GM12874 (cell line): Measurements from ENCODE around the gene KCTD2.

Experiments
- CTCF ChIP-seq: IDR thresholded peaks from 2 replicates; pipeline ENCODE4 v1.5.1; 2011; ENCODE audit warnings: low read depth, mild to moderate bottlenecking, control low read depth, low read length, moderate library complexity; ENCODE audit not compliant: insufficient read depth

The KCTD2 gene

GRCh38 chr17:75041656-75042280 lies 5.3 kb upstream of the KCTD2 start:
- TF ChIP-seq CTCF: no peak

- no peak for TF ChIP-seq CTCF
Observed at GRCh38 chr17:75044716-75045115, 2.3 kb upstream of the KCTD2 start.

GRCh38 chr17:75047398-75048098 lies 523 bp downstream of the KCTD2 start:
- no peak for TF ChIP-seq CTCF

- no peak for TF ChIP-seq CTCF
Observed at GRCh38 chr17:75048249-75048878, 1.3 kb downstream of the KCTD2 start.

- no peak for TF ChIP-seq CTCF
Observed at GRCh38 chr17:75049057-75049456, 2.0 kb downstream of the KCTD2 start.

- no peak for TF ChIP-seq CTCF
Observed at GRCh38 chr17:75049706-75050105, 2.7 kb downstream of the KCTD2 start.

GRCh38 chr17:75051941-75052340 lies 4.9 kb downstream of the KCTD2 start:
- TF ChIP-seq CTCF: no peak
